NCI-H2196 treated with DMSO at 0.1 percent for 48 hours (cell line): ENCODE measurements around the gene TGDS.
"Not testable (repeated sequence)": the region's sequence is repeated elsewhere in the genome, so short reads cannot be mapped to it uniquely, and the experiment has no call there.

Source experiments
- DNase-seq: peaks from one replicate; lab custom pipeline; 2025; ENCODE audit not compliant: unreplicated experiment; lab: John Stamatoyannopoulos, UW

Gene TGDS

DNA sequence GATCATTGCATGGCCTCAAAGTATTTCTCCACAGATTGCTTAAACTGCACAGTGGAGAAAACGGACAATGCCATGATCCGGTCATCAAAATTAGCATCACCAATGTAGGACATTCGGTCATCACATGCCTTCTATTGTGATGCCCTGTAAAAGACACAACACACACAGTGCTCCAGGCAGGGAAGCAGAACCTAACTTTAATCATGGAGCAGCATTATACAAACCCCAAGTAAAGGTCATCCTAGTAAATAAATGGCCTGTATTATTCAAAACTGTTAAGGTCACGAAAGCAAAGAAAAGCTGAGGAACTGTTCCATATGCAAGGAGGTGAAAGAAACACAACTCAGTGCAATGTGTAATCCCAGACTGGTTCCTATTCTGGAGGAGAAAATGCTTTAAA is 42.2 kb downstream of the TGDS start:
- DNase-seq = no peak

- DNase-seq = no peak
Observed at GRCh38 chr13:94552095-94552494, 43.9 kb downstream of the TGDS start.

- DNase-seq = no peak
Observed at GRCh38 chr13:94550062-94550738, 45.8 kb downstream of the TGDS start.

GRCh38 chr13:94549232-94550061 is 46.5 kb downstream of the TGDS start:
- peak; percentile 51 for DNase-seq

DNA sequence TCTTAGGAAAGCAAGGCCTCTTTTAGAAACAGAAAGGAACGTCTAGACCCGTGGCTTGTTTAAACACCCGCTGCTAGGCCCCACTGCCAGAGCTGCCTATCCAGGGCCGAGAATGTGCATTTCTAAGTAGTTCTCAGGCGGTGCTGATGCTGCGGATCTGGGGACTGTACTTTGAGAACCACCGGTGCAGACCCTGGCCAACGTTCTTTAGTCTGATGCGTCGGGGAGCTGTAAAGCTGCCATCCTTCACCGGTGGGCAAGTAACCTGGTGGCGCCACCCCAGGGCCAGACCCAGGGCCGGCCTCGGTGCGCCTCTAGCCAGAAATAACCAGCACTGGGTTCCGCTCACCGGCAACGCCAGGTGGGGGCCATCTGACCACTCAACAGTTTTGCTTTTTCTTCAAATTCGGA is 47.1 kb downstream of the TGDS start:
- no peak for DNase-seq

GRCh38 chr13:94548382-94548781 is 47.6 kb downstream of the TGDS start:
- no peak for DNase-seq

DNA sequence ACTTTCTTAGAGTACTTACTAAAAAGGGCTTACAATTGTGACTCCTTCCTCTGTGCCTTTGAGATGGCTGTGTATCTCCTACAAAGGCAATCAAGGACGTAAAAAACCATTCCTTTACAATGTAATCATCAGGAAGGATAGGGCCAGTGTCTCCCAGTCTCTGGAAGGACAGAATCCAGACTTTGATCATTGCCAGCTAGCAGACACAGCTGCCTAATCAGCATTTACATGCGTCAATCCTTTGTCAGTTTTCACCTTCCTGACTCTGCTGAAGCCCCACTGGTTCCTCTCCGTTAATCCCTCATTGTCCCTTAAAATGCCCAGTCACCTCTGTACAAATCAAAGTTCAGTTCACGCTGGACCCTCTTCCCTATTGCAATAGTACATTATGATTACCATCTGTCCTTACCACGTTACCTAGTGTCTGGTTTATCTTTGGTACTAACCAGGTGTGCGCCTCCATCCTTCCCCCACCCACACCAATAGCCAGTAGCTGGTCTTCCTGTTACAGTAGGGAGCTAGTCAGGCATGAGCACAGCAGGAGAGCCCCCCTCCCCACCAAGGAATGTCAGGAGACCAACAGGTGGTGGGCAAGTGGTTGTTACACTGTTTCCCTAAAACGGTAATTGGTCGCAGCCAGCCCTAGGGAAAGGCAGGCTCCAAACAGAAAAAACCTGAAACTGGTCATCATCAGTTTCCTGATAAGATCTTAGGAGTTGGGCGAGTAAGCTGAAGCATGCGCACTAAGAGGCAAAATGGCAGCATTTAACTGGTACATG is 49.7 kb downstream of the TGDS start:
- DNase-seq = no peak

DNA sequence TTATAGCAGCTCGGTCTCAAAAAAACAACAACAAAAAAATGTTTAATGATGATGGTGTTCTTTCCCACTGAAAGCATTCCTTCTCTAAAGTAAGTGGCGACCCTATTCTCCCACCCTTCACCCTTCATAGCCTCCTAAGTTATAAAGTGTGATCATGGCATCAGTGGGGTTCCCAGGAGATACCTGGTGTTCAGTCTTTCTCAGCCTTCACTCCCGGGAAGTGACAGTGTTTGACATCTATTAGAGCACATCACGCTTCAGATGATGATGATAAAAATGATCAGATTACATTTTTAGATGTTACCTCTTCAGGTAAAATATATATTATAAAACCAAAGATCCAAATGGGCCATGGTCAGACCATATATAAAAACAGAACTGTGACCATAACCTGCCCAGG is 51.0 kb downstream of the TGDS start:
- no peak for DNase-seq

GRCh38 chr13:94542917-94543316 is 53.0 kb downstream of the TGDS start:
- DNase-seq = no peak

GRCh38 chr13:94537740-94538630 is 58.0 kb downstream of the TGDS start:
- no peak for DNase-seq

- DNase-seq = no peak
Observed at GRCh38 chr13:94535775-94536174, 60.2 kb downstream of the TGDS start.

GRCh38 chr13:94535231-94535630 is 60.7 kb downstream of the TGDS start:
- no peak for DNase-seq

- DNase-seq = no peak
Observed at GRCh38 chr13:94534166-94534565, 61.8 kb downstream of the TGDS start.

DNA sequence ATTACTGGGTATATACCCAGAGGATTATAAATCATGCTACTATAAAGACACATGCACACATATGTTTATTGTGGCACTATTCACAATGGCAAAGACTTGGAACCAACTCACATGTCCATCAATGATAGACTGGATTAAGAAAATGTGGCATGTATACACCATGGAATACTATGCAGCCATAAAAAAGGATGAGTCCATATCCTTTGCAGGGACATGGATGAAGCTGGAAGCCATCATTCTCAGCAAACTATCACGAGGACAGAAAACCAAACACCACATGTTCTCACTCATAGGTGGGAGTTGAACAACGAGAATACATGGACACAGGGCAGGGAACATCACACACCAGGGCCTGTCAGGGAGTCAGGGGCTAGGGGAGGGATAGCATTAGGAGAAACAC is 63.7 kb downstream of the TGDS start:
- DNase-seq = not testable (repeated sequence)

DNA sequence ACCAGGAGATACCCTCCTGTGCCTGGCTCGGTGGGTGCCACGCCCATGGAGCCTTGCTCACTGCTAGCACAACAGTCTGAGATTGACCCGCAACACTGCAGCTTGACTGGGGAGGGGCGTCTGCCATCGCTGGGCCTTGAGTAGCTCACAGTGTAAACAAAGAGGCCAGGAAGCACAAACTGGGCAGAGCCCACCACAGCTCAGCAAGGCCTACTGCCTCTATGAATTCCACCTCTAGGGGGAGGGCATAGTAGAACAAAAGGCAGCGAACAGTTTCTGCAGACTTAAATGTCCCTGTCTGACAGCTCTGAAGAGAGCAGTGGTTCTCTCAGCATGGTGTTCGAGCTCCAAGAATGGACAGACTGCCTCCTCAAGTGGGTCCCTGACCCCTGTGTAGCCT is 69.0 kb downstream of the TGDS start:
- DNase-seq = not testable (repeated sequence)

GRCh38 chr13:94525781-94526180 is 70.2 kb downstream of the TGDS start:
- no peak for DNase-seq

GRCh38 chr13:94524407-94524806 is 71.5 kb downstream of the TGDS start:
- no peak for DNase-seq
